Mucosa of descending colon (tissue), 3 donors: ENCODE results near the gene ZNF680. TPM values are rescaled to one million over a fixed set of nuclear protein-coding genes. Genes with fewer than 3 reads are reported as not detected.
"Not testable (repeated sequence)": the region's sequence is repeated elsewhere in the genome, so short reads cannot be mapped to it uniquely, and the experiment has no call there.

Source experiments
- ATAC-seq: fragments of 200-7000 bp; cut with Tn5 transposase; one replicate; pipeline ENCODE4 v1.9.1; 2020; ENCODE audit warnings: mild to moderate bottlenecking, moderate library complexity
- DNase-seq, 3 donors: peaks; one replicate each; pipeline ENCODE4 v3.0.0-alpha.2; 2020
- H3K36me3 ChIP-seq: fragments of 200-600 bp; one replicate; pipeline ENCODE4 v1.8.0; 2021; ENCODE audit warnings: low read depth, mild to moderate bottlenecking
- H3K4me1 ChIP-seq: fragments of 200-600 bp; one replicate; pipeline ENCODE4 v1.8.0; 2021; ENCODE audit warnings: low read depth, mild to moderate bottlenecking
- H3K4me3 ChIP-seq: fragments of 200-600 bp; one replicate; pipeline ENCODE4 v1.8.0; 2021; ENCODE audit warnings: mild to moderate bottlenecking
- H3K9me3 ChIP-seq: fragments of 200-600 bp; one replicate; pipeline ENCODE4 v1.8.0; 2021; ENCODE audit warnings: mild to moderate bottlenecking
- CTCF ChIP-seq: fragments of 200-600 bp; IDR thresholded peaks from one replicate; pipeline ENCODE4 v1.8.0; 2022; ENCODE audit warnings: antibody characterized with exemption, mild to moderate bottlenecking
- intact Hi-C, 2 donors: fragments of 100-400 bp; cut with DNase I in 1 of 2; cut with micrococcal nuclease in 1 of 2; formaldehyde crosslinking; loops; one replicate each; pipeline versions ENCODE4 v1.11.0 to v1.11.1; 2022; cut with DNase I, micrococcal nuclease
- total RNA-seq, 3 donors: library from RNA; stranded (reverse); fragmentation: NEBNext Ultra II Directional in 2 of 3; extraction: Animal tissue kit (Norgen Biotek cat#: 25700) in 2 of 3; gene quantifications; one replicate each; pipeline versions ENCODE4 v1.2.1 to v1.2.4, GENCODE V29; 2021 to 2023
- donor health status: DM: no; HTN: no; CAD: no; lungs with moderate emphysema.
- donor health status: DM: no; HTN: no; CAD: no.
- donor health status: DM: no; HTN: yes; CAD: no.

Gene ZNF680
- total RNA-seq, 3 donors from 2014 or later: 8.7 to 11.9 (median 9.9) TPM

- H3K4me3 ChIP-seq: no peak overlapping the region
- H3K36me3 ChIP-seq: no peaks in the 10 kb centered on the region
- peaks cover 13% of the 10 kb centered on the region for H3K9me3 ChIP-seq
- intact Hi-C loops: no loop called here
- ATAC-seq: no peak
- no peak for TF ChIP-seq CTCF
- H3K4me1 ChIP-seq: no peaks in the 10 kb centered on the region
- no peak for DNase-seq
These were observed 19.3 kb upstream of the ZNF680 start for GRCh38 chr7:64581926-64582894.

DNA sequence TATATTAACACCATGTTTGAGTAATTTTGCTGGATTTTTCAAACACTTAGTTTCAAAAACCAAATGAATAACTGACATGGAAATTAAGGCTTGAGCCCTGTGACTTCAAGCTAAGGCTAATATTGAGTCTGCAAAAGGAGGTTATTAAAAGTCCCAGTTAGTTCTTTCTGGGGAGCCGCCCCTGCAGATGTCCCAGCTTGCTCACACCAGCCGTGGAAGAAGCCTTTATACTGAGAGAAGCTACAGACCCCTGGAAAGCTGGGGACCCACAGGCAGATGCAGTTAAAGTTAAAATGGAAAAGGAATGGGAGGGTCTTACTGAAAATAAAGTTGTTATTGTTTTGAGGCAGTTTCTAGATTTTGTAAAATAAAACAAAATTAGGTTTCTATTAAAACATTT lies 18.5 kb upstream of the ZNF680 start:
- ATAC-seq (no peak), DNase-seq (no peak)
- H3K4me1 ChIP-seq: no peaks in the 10 kb centered on the region
- H3K36me3 ChIP-seq: no peaks in the 10 kb centered on the region
- intact Hi-C loops: no loop called here
- no peak overlapping the region for H3K4me3 ChIP-seq
- no peak for TF ChIP-seq CTCF
- peaks cover 9% of the 10 kb centered on the region for H3K9me3 ChIP-seq

- ATAC-seq: no peak
- peaks cover 11% of the 10 kb centered on the region for H3K9me3 ChIP-seq
- H3K4me1 ChIP-seq: no peaks in the 10 kb centered on the region
- peak in 1 of 3 donors; percentile 28 for DNase-seq
- intact Hi-C loops: no loop called here
- no peaks in the 10 kb centered on the region for H3K36me3 ChIP-seq
- no peak overlapping the region for H3K4me3 ChIP-seq
- TF ChIP-seq CTCF: no peak
These were observed 11.7 kb upstream of the ZNF680 start for GRCh38 chr7:64574540-64575099.

GRCh38 chr7:64570284-64570605 lies 7.4 kb upstream of the ZNF680 start:
- ATAC-seq, H3K4me1 ChIP-seq, H3K9me3 ChIP-seq, DNase-seq, intact Hi-C loops, H3K36me3 ChIP-seq, H3K4me3 ChIP-seq: not testable (repeated sequence)

DNA sequence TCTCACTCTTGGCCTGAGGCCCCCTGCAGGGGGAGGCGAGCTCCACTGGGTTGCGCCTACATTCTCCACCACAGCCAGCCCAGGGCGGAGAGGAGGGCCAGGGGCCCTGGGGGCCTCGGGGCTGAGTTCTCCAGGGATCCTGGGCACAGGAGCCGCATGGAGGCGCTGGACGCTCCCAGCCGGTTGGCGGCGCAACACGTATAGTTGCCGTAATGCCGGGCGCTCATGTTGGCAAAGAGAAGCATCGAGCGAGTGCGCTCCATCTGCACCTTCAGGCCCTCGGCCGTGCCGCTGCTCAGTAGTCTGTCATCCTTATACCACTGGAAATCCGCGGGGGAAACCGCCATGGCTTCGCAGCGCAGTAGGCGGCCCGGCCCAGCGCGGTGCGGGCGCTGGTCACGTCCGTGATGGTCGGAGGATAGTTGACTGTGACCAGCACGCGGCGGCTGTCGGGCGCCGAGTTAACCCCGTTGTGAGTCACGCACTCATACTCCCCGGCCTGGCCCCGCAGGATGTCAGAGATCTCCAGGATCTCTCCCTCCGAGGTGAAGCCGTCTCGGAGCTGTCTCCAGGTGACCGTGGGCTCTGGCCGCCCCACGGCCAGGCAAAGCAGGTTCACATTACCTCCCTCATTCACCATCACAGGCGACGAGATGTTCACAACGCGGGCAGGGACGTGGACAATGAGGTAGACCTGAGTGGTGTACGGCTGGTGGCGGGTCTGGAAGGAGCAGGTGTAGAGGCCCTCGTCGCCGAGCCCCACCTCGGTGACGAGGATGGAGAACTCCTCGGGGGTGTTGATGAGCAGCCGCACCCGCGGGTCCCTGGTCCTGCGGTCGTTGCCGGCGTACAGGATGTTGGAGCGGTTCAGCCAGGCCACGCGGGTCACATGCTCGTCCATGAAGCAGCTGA lies 6.8 kb upstream of the ZNF680 start:
- H3K4me1 ChIP-seq, H3K4me3 ChIP-seq, intact Hi-C loops, H3K36me3 ChIP-seq, H3K9me3 ChIP-seq: not testable (repeated sequence)
- peak; percentile 58 for ATAC-seq
- peak in 2 of 3 donors; percentile 21 to 35 for DNase-seq

- no peaks in the 10 kb centered on the region for H3K36me3 ChIP-seq
- H3K4me3 ChIP-seq: peak overlapping the region; percentile 70
- H3K9me3 ChIP-seq: no peaks in the 10 kb centered on the region
- ATAC-seq (no peak), DNase-seq (no peak)
- peaks cover 4% of the 10 kb centered on the region for H3K4me1 ChIP-seq
- intact Hi-C loops: no loop called here
- TF ChIP-seq CTCF: no peak
These were observed 630 bp downstream of the ZNF680 start for GRCh38 chr7:64562256-64562625.
